Activated T-helper 1 cell treated with anti-CD3 and anti-CD28 coated beads, Interleukin-12 subunit alpha, Interleukin-12 subunit beta, Interleukin-2, Interleukin-4 antibody, amounts not matched to agents 30 ng/mL and 10 ng/mL and 1 ng/mL, durations not matched to agents 14 hours and 24 hours and 36 hours (primary cell): ENCODE measurements around the gene LOXL3. TPM values are rescaled to one million over a fixed set of nuclear protein-coding genes. Genes with fewer than 3 reads are reported as not detected.

Source experiments
- DNase-seq: peaks from one replicate; pipeline ENCODE4 v3.0.0; 2021; ENCODE audit warnings: low spot score
- H3K27ac Mint-ChIP-seq: one replicate; pipeline ENCODE4 v1.8.0; 2021; ENCODE audit warnings: mild to moderate bottlenecking, mixed read lengths
- H3K27me3 Mint-ChIP-seq: one replicate; pipeline ENCODE4 v1.8.0; 2022; ENCODE audit warnings: mild to moderate bottlenecking, moderate library complexity, mixed read lengths; ENCODE audit not compliant: insufficient read depth
- H3K36me3 Mint-ChIP-seq: one replicate; pipeline ENCODE4 v1.8.0; 2021; ENCODE audit warnings: low read depth, mixed read lengths
- H3K4me1 Mint-ChIP-seq: one replicate; pipeline ENCODE4 v1.8.0; 2021; ENCODE audit warnings: low read depth, mixed read lengths
- H3K4me3 Mint-ChIP-seq: one replicate; pipeline ENCODE4 v1.8.0; 2021; ENCODE audit warnings: mild to moderate bottlenecking, moderate library complexity, mixed read lengths
- H3K9me3 Mint-ChIP-seq: one replicate; pipeline ENCODE4 v1.8.0; 2021; ENCODE audit warnings: mixed read lengths
- intact Hi-C: fragments of 100-400 bp; cut with micrococcal nuclease; formaldehyde crosslinking; loops from one replicate; pipeline ENCODE4 v1.15.1; 2024
- total RNA-seq: library from RNA; stranded (reverse); gene quantifications from 2 replicates; pipeline ENCODE4 v1.2.3, GENCODE V29; 2022

Gene LOXL3
- total RNA-seq, 1 donor from 2014 or later = 2.0 TPM

DNA sequence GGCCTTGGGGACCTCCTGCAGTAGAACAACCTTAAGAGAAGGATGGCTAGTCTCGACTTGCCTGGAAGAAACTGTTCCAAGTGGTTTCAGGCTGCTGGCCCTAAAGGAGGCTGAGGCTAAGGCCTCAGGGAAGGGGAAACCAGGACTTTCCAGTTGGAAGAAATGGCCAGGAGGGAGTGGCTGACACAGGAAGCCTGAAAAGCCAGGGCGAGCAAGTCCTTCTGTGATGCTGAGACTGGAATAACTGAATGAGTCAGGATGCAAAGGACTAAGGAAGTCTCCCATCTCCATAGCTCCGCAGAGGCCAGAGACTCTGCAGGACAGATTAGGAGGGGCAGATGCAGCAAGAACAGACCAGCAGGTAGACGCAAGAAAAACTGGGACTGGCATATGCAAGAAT is 16.6 kb downstream of the LOXL3 start:
- no peak for DNase-seq
- Mint-ChIP-seq H3K4me3 (no peak overlapping the region), H3K9me3 (no peaks in the 10 kb centered on the region), H3K27me3 (peaks cover 11% of the 10 kb centered on the region), H3K27ac (no peak overlapping the region), H3K36me3 (peaks cover 13% of the 10 kb centered on the region), H3K4me1 (peaks cover 23% of the 10 kb centered on the region)
- intact Hi-C loops = no loop called here

DNA sequence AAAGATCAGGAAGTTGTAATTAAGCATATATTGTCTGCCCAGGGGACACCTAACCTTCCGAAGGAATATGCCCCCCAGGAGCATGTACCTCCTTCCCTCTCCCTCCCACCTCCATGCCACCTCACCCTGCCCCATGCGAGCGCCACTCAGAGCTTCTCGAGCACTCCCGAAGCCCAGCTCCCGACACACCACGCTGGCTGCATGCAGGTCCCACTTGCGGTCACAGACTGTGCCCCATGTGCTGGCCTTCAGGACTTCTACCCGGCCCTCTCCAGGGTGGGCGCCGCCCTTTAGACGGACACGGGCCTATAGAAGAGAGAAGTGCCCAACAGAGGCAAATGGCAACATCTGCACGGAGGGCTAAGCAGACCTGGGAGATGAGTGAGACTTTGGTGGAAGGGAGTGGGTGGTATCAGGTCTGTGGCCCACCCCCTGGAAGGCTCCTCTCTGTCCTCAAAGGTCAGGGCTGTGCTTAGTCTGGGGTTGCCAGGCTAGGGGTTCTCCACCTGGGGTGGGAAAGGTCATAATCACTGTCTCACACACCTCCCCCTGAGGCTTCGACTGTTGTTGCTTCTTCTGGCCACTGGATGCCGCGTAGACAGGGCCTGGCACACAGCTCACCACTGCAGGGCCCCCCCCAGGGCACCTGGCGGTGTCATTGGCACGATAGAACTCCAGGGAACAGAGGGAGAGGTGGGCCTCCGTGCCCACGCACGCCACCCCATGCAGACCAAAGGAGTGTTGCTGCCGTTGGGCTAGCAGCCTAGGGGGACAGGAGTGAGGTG is 17.4 kb downstream of the LOXL3 start:
- Mint-ChIP-seq H3K27me3 (peaks cover 7% of the 10 kb centered on the region), H3K4me1 (peaks cover 31% of the 10 kb centered on the region), H3K9me3 (no peaks in the 10 kb centered on the region), H3K27ac (no peak overlapping the region), H3K36me3 (peaks cover 18% of the 10 kb centered on the region), H3K4me3 (no peak overlapping the region)
- intact Hi-C loops = no loop called here
- no peak for DNase-seq

DNA sequence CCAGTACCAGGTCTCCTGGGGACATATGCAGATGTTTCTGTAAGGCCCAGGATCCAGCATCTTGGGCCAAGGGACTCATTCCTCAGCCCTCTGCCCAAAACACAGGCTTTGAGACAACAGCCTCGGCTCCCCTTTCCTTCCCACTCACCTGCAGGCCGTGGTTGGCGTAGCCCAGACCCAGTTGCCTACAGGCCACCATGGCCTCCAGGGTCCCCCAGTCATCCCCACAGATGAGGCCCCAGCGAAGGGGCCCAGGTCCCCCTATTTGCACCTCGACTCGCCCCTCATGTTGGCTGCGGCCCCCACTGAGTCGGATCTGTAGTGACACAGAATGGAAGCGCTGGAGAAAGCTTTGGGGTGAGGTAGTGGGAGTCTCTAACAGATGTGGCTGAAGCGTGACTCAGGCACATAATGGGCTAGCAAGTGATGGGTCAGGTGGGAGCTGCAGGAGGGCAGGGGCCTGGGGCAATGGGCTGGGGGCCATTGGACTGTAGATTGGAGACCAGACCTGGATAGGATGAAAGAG is 18.2 kb downstream of the LOXL3 start:
- Mint-ChIP-seq H3K27me3 (peaks cover 7% of the 10 kb centered on the region), H3K27ac (no peak overlapping the region), H3K4me3 (no peak overlapping the region), H3K4me1 (peaks cover 39% of the 10 kb centered on the region), H3K9me3 (no peaks in the 10 kb centered on the region), H3K36me3 (peaks cover 23% of the 10 kb centered on the region)
- intact Hi-C loops = no loop called here
- no peak for DNase-seq

GRCh38 chr2:74534411-74534810 is 19.3 kb downstream of the LOXL3 start:
- intact Hi-C loops = no loop called here
- peaks cover 23% of the 10 kb centered on the region for H3K36me3 Mint-ChIP-seq
- no peak for DNase-seq
- peaks cover 37% of the 10 kb centered on the region for H3K4me1 Mint-ChIP-seq
- no peak overlapping the region for H3K27ac Mint-ChIP-seq
- H3K27me3 Mint-ChIP-seq = peaks cover 7% of the 10 kb centered on the region
- H3K9me3 Mint-ChIP-seq = no peaks in the 10 kb centered on the region
- H3K4me3 Mint-ChIP-seq = no peak overlapping the region

- intact Hi-C loops = no loop called here
- no peak overlapping the region for H3K27ac Mint-ChIP-seq
- peaks cover 30% of the 10 kb centered on the region for H3K4me1 Mint-ChIP-seq
- no peak overlapping the region for H3K4me3 Mint-ChIP-seq
- H3K27me3 Mint-ChIP-seq = peaks cover 3% of the 10 kb centered on the region
- H3K36me3 Mint-ChIP-seq = peaks cover 29% of the 10 kb centered on the region
- no peaks in the 10 kb centered on the region for H3K9me3 Mint-ChIP-seq
- no peak for DNase-seq
Measured at GRCh38 chr2:74533464-74533863, 20.3 kb downstream of the LOXL3 start.

DNA sequence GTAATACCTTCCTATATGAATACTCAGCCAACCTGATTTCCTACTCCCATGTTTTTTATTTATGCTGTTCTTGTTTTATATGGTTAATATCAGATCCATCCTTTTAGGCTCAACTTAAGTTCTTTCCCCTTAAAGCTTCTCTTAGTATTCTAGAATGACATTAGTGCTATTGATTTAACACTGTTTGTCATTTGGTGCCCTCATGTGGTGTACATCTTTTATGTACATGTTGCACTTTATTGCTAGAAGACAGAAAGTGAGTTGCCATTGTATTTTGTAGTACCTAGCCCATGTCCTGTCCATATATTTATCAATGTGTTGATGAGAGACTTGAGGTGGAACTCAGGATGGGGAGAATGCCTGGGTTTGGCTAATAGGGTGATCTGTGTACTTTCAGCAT is 21.5 kb downstream of the LOXL3 start:
- Mint-ChIP-seq H3K9me3 (no peaks in the 10 kb centered on the region), H3K36me3 (peaks cover 40% of the 10 kb centered on the region), H3K4me1 (peaks cover 37% of the 10 kb centered on the region), H3K4me3 (peak overlapping the region; percentile 99), H3K27me3 (no peaks in the 10 kb centered on the region), H3K27ac (peak overlapping the region; percentile 63)
- intact Hi-C loops = loop anchor here (1.0 kb wide), 1 partner anchor 282 kb away; no protein-coding TSS in a partner anchor
- DNase-seq = no peak

GRCh38 chr2:74531666-74532065 is 22.1 kb downstream of the LOXL3 start:
- Mint-ChIP-seq H3K9me3 (no peaks in the 10 kb centered on the region), H3K36me3 (peaks cover 46% of the 10 kb centered on the region), H3K27me3 (no peaks in the 10 kb centered on the region), H3K4me1 (peaks cover 43% of the 10 kb centered on the region), H3K27ac (peak overlapping the region; percentile 95), H3K4me3 (peak overlapping the region; percentile 99)
- DNase-seq = no peak
- intact Hi-C loops = loop anchor here (1.0 to 2.0 kb wide), 3 partner anchors 17 to 281 kb away; no protein-coding TSS in a partner anchor

DNA sequence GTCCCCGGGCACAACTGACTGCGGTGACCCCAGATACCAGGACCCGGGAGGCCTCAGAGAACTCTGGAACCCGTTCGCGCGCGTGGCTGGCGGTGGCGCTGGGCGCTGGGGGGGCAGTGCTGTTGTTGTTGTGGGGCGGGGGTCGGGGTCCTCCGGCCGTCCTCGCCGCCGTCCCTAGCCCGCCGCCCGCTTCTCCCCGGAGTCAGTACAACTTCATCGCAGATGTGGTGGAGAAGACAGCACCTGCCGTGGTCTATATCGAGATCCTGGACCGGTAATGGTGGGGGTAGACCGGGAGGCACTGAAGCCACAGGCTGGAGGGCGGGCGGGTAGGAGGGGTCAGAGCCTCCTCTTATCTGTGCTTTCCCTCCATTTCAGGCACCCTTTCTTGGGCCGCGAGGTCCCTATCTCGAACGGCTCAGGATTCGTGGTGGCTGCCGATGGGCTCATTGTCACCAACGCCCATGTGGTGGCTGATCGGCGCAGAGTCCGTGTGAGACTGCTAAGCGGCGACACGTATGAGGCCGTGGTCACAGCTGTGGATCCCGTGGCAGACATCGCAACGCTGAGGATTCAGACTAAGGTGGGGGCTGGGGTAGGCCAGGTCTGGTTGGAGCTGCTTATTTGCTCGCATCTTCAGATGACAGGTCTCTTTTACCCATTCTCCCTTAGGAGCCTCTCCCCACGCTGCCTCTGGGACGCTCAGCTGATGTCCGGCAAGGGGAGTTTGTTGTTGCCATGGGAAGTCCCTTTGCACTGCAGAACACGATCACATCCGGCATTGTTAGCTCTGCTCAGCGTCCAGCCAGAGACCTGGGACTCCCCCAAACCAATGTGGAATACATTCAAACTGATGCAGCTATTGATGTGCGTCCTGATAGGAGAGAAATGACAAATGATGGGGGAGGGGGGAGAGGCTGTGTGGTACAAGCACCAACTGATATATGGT is 23.2 kb downstream of the LOXL3 start:
- no peaks in the 10 kb centered on the region for H3K9me3 Mint-ChIP-seq
- intact Hi-C loops = loop anchor here (1.0 to 2.0 kb wide), 3 partner anchors 18 to 196 kb away; partner anchors contain the start of gene DOK1
- peak overlapping the region; percentile 95 for H3K27ac Mint-ChIP-seq
- peaks cover 56% of the 10 kb centered on the region for H3K36me3 Mint-ChIP-seq
- H3K4me1 Mint-ChIP-seq = peaks cover 49% of the 10 kb centered on the region
- peak; percentile 42 for DNase-seq
- H3K4me3 Mint-ChIP-seq = peak overlapping the region; percentile 99
- no peaks in the 10 kb centered on the region for H3K27me3 Mint-ChIP-seq

DNA sequence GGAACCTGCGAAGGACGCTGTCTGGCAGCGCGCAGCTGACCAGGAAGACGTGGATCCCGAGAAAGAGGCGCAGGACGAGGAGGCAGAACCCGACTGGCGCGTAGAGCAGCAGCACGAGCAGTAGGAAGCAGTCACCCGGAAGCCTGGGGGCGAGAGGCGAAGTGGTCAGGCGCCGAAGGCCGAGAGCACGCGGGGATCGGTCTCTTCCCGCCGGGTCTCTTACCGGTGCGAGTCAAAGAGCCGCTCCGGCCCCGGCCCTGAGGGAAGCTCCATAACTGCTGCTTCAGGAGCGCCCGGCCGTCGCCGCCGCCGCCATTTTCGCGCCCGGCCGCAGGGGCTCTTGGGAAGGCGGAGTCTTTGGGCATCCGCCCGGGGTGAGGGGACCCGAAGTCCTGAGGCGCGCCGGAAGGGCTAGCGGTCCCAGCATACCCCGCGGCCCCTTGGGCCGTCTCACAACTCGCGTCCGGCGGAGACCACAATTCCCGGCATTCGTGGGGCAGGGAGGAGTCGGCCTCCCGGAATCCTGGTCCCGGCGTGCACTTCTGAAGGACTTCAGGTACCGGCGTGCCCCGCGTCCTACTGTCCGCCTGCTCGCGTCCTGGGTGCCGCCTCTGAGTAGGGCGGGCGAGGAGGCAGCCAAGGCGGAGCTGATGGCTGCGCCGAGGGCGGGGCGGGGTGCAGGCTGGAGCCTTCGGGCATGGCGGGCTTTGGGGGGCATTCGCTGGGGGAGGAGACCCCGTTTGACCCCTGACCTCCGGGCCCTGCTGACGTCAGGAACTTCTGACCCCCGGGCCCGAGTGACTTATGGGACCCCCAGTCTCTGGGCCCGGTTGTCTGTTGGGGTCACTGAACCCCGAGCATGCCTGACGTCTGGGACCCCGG is 24.1 kb downstream of the LOXL3 start, which contains the start of the genes AUP1 and HTRA2:
TSS of gene AUP1 (minus strand) at position 350 of the 882 bp plus-strand sequence. CDS start at position 273, 77 bp downstream.
TSS of gene HTRA2 (plus strand) at position 577 of the 882 bp plus-strand sequence. CDS start at position 651, 74 bp downstream.
- Mint-ChIP-seq H3K36me3 (peaks cover 60% of the 10 kb centered on the region), H3K4me1 (peaks cover 49% of the 10 kb centered on the region), H3K9me3 (no peaks in the 10 kb centered on the region), H3K4me3 (peak within 1 kb of the TSS; percentile 99), H3K27me3 (no peaks in the 10 kb centered on the region), H3K27ac (peak within 1 kb of the TSS; percentile 95)
- peak; percentile 90 for DNase-seq
- intact Hi-C loops = loop anchor here (1.0 to 2.0 kb wide), 16 partner anchors 13 to 792 kb away; partner anchors contain the start of genes C2orf81, DOK1, MRPL53 and PCGF1

DNA sequence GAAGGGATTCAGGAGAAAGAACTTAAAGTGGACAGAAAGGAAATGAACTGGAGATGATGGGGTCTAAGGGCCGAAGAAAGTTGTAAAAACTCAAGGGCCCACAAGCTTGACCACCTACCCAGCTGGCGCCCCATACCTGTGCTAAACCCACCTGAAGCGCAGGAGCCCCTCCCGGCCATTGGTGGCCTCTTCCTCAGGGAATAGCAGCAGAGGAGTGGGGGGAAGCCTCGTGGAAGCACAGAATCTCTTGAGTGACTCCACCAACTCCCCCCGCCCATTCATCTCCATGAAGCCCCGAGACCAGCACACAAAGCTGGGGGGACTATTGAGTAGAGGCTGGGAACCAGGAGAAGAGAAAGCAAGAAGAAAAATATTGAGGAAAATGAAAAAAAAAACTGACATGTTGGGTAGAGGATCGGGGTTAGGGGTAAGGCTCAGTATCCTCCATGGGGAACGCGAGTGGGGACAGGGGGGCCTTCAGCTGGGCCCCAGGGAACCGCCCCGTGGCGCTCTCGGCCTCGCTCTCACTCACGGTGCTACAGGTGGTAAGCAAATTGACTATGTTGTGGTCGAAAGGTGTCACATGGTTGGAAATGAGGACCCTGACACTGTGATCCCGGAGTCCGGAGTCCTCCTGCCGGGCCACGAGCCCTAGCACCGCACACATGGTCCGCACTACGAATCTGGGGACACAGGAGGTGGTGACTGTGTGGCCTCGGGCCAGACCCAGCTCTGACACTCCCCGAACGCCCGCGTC is 25.0 kb downstream of the LOXL3 start:
- no peak for DNase-seq
- Mint-ChIP-seq H3K27ac (peak overlapping the region; percentile 95), H3K4me1 (peaks cover 49% of the 10 kb centered on the region), H3K36me3 (peaks cover 57% of the 10 kb centered on the region), H3K9me3 (no peaks in the 10 kb centered on the region), H3K27me3 (no peaks in the 10 kb centered on the region), H3K4me3 (peak overlapping the region; percentile 99)
- intact Hi-C loops = loop anchor here (1.0 to 2.0 kb wide), 14 partner anchors 12 to 791 kb away; partner anchors contain the start of genes C2orf81, MRPL53, PCGF1 and POLE4

DNA sequence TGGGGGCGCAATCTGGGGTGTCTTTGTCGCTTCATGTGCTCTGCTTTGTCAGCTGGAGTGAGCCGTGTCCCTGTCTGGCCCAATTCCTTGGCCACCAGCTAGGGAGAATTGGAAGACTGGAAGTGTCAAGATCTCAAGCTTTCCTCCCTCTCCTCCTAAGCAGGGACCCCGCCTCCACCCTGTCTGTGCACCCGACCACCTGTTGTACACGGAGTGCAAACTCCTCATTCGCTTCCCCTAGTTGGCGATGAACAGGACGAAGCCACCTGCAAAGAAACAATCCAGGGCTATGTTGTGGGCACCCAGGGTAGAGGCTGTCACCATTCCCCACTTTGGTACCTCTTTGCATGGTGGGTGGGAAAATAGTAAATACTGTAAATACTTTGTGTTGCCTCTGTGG is 26.0 kb downstream of the LOXL3 start:
- intact Hi-C loops = loop anchor here (2.0 kb wide), 1 partner anchor 431 kb away; the partner anchor contains the start of gene POLE4
- Mint-ChIP-seq H3K4me3 (peak overlapping the region; percentile 99), H3K27ac (peak overlapping the region; percentile 88), H3K4me1 (peaks cover 54% of the 10 kb centered on the region), H3K36me3 (peaks cover 53% of the 10 kb centered on the region), H3K9me3 (no peaks in the 10 kb centered on the region), H3K27me3 (no peaks in the 10 kb centered on the region)
- DNase-seq = no peak
